GM12878 (cell line): ENCODE data around the gene PTAFR.

Experiments
- BHLHE40 ChIP-seq, 2 experiments: fragments of 450-650 bp in 1 of 2; IDR thresholded peaks; 2 replicates each; pipeline ENCODE4 v1.6.1; 2011 to 2017; ENCODE audit warnings: low read depth in 2 of 2, borderline replicate concordance in 1 of 2, improper control_type of control experiment in 1 of 2, low read length in 1 of 2, mild to moderate bottlenecking in 1 of 2
- CBFB ChIP-seq: IDR thresholded peaks from 2 replicates; pipeline ENCODE4 v1.6.1; 2016; ENCODE audit warnings: antibody characterized with exemption, low read depth
- CBX5 ChIP-seq: sonication (generic); IDR thresholded peaks from 2 replicates; pipeline ENCODE4 v1.6.1; 2016; ENCODE audit warnings: low read depth, moderate library complexity, mild to moderate bottlenecking, inconsistent platforms
- CREB1 ChIP-seq: IDR thresholded peaks from 2 replicates; pipeline ENCODE4 v1.6.1; 2012; ENCODE audit warnings: low read depth, mild to moderate bottlenecking, inconsistent platforms
- CTCF ChIP-seq, 3 experiments: IDR thresholded peaks in 2 of 3; conservative IDR thresholded peaks in 1 of 3; 2 replicates each; pipeline ENCODE4 v1.5.1; 2011; ENCODE audit warnings: low read depth in 3 of 3, low read length in 3 of 3, mild to moderate bottlenecking in 3 of 3, control low read depth in 2 of 3, moderate library complexity in 2 of 3, inconsistent platforms in 1 of 3, mixed read lengths in 1 of 3; ENCODE audit not compliant: control insufficient read depth in 2 of 3, insufficient read depth in 1 of 3; ENCODE audit errors: extremely low read depth in 1 of 3
- HCFC1 ChIP-seq: fragments of 150-350 bp; IDR thresholded peaks from 2 replicates; pipeline ENCODE4 v1.6.1; 2014; ENCODE audit warnings: low read length
- NR2C2 ChIP-seq: IDR thresholded peaks from 2 replicates; pipeline ENCODE4 v1.6.1; 2011; ENCODE audit warnings: borderline replicate concordance, low read depth; ENCODE audit not compliant: control insufficient read depth, insufficient read length
- ZNF274 ChIP-seq: IDR thresholded peaks from one replicate; pipeline ENCODE4 v1.8.0; 2011; ENCODE audit not compliant: insufficient read length, insufficient read depth

DNA sequence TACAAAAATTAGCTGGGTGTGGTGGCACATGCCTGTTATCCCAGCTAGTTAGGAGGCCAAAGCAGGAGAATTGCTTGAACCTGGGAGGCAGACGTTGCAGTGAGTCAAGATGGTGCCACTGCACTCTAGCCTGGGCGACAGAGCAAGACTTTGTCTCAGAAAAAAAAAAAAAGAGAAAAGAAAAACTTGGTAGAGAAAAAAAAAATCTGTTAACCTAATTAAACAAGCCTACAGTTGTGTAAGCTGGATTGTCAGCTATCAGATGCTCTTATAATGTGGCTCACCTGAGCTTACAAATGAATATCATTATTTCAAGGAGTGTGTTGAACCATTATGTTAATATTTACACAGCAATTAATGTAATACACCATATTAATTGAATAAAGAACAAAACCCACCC is 61.6 kb downstream of the PTAFR start:
- TF ChIP-seq NR2C2 (no peak), BHLHE40 (IDR thresholded peaks at IDR 0.05; ENCODE audit: borderline replicate concordance in 1 of 2, low read depth in 2 of 2, low read length in 1 of 2) (no peak), HCFC1 (no peak), CREB1 (no peak), CTCF (IDR thresholded peaks at IDR 0.05 in 2 of 3, conservative IDR thresholded peaks at IDR 0.05 in 1 of 3; ENCODE audit: control insufficient read depth in 2 of 3, extremely low read depth in 1 of 3, insufficient read depth in 1 of 3, low read depth in 3 of 3, low read length in 3 of 3) (no peak), CBX5 (no peak), ZNF274 (no peak), CBFB (no peak)
